HG03159 (cell line): ENCODE data around the gene PAGR1.

Experiments used
- ATAC-seq: cut with Tn5 transposase; IDR thresholded peaks from one replicate; pipeline ENCODE4 v1.9.1; 2021; ENCODE audit warnings: mild to moderate bottlenecking, moderate library complexity; ENCODE audit not compliant: unreplicated experiment

The PAGR1 gene

GRCh38 chr16:29834079-29834478 is 18.1 kb downstream of the PAGR1 start:
- no peak for ATAC-seq

GRCh38 chr16:29835926-29836325 is 20.0 kb downstream of the PAGR1 start:
- no peak for ATAC-seq

DNA sequence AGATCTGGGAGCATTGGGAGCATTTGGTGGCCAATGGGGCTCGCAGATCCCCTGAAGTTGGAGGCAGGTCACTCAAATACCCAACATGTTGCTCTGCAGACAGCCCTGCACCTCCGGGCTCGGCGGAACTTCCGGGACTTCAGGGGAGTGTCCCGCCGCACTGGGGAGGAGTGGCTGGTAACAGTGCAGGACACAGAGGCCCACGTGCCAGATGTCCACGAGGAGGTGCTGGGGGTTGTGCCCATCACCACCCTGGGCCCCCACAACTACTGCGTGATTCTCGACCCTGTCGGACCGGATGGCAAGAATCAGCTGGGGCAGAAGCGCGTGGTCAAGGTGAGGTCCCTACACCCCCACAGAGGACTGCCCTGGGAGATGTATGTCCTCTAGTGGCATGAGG is 20.7 kb downstream of the PAGR1 start:
- ATAC-seq = no peak

GRCh38 chr16:29837841-29838240 is 21.9 kb downstream of the PAGR1 start:
- no peak for ATAC-seq

- no peak for ATAC-seq
These were observed 23.9 kb downstream of the PAGR1 start for GRCh38 chr16:29839822-29840221.

DNA sequence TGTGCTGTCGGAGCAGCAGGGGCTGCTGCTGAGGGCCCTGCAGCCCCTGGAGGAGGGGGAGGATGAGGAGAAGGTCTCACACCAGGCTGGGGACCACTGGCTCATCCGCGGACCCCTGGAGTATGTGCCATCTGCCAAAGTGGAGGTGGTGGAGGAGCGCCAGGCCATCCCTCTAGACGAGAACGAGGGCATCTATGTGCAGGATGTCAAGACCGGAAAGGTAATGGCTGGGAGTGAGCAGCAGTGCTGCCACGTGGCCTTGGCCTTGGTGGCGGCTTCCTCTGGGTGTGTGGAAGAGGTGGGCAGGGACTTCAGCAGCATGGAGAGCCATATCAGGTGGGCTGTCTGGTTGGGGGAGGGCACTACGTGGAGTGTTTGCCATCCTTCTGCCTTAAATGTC is 24.3 kb downstream of the PAGR1 start:
- ATAC-seq = no peak

DNA sequence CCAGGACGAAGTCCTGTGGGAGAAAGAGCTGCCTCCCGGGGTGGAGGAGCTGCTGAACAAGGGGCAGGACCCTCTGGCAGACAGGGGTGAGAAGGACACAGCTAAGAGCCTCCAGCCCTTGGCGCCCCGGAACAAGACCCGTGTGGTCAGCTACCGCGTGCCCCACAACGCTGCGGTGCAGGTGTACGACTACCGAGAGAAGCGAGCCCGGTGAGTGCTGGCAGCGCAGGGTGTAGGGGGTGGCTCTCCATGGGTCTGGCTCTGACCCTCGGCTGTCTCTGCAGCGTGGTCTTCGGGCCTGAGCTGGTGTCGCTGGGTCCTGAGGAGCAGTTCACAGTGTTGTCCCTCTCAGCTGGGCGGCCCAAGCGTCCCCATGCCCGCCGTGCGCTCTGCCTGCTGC is 25.7 kb downstream of the PAGR1 start:
- ATAC-seq = no peak

DNA sequence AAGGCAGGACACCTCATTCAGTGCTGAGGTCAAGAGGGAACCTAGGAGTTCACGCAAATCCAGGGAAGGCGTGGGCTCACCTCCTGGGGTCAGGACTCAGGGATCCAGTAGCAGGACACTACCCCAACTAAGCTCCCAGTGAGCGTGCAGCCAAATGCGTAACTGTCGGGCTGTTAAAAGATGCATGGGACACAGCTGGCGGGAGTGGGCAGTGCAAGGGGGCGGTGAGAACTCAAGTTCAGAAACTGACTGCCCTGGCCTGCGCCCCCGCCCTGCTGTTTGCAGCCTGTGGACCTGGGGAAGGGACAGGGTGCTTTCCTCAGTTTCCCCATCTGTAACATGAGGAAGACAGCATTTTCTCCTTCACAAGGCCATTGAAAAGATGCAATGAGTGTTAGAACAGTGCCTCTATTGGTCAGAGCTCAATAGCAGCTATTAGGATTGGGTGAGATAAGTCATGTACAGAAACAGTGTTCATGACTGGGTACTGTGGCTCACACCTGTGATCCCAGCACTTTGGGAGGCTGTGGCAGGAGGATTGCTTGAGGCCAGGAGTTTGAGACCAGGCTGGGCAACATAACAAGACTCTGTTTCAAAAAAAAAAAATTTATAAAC is 26.9 kb downstream of the PAGR1 start:
- ATAC-seq = no peak

- no peak for ATAC-seq
These were observed 28.0 kb downstream of the PAGR1 start for GRCh38 chr16:29843931-29844330.

- ATAC-seq = no peak
These were observed 28.8 kb downstream of the PAGR1 start for GRCh38 chr16:29844575-29845331.

DNA sequence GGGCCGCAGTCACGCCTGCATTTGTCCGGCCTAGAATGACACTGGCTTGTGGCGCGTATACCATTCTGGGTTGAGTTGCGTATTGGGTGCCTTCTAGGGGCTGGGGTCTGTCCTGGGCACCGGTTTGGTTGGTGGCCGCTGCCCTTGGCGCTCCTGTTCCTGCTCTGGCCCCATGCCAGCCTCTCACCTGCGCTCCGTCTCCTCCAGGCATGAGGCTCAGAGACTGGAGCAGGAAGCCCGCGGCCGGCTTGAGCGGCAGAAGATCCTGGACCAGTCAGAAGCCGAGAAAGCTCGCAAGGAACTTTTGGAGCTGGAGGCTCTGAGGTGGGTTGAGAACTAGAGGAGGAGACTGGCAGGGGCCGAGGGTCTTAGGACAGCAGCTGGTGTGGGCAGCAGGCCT is 29.7 kb downstream of the PAGR1 start:
- no peak for ATAC-seq

- ATAC-seq = no peak
These were observed 32.7 kb downstream of the PAGR1 start for GRCh38 chr16:29848420-29849297.

GRCh38 chr16:29849505-29849904 is 33.6 kb downstream of the PAGR1 start:
- no peak for ATAC-seq

GRCh38 chr16:29850998-29851397 is 35.0 kb downstream of the PAGR1 start:
- no peak for ATAC-seq

DNA sequence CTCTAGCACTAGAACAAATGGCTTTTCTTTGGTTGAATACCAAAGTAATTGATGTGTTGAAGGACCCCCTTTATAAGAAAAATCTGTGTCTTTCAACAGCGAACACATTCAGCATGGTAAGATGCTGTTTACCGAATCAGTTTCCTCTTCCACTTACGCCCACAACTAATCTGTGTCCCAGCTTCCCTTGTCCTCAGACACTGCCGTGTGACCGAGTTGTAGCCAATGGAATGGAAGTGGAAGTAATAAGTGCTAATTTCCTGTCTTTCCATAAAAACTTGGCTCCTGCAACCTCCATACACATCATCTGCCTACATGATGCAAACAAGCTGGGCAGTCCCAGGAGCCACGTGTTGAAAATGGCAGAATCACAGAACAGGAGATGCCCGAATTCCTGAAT is 36.7 kb downstream of the PAGR1 start:
- ATAC-seq = no peak

DNA sequence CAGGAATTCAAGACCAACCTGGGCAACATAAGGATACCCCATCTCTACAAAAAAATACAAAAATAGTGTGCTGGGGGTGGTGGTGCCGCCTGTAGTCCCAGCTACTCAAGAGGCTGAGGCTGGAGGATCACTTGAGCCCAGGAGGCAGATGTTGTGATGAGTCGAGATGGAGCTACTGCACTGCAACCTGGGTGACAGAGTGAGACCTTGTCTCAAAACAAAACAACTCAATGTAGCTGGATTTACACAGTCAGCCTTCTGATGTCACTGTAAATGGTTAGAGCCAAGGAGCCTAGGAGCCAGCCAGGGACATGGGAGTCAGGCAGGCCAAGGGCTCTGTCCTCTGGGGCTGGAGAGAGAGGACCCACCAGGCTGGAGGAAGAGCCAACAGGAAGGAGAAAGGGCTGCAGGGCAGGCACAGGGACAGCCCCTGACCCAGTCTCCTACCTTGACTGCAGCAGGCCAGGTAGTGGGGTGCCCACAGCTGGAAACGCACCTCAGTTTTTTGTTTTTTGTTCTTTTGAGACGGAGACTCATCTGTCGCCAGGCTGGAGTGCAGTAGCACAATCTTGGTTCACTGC is 38.7 kb downstream of the PAGR1 start:
- no peak for ATAC-seq

GRCh38 chr16:29857133-29857760 is 41.3 kb downstream of the PAGR1 start:
- no peak for ATAC-seq

DNA sequence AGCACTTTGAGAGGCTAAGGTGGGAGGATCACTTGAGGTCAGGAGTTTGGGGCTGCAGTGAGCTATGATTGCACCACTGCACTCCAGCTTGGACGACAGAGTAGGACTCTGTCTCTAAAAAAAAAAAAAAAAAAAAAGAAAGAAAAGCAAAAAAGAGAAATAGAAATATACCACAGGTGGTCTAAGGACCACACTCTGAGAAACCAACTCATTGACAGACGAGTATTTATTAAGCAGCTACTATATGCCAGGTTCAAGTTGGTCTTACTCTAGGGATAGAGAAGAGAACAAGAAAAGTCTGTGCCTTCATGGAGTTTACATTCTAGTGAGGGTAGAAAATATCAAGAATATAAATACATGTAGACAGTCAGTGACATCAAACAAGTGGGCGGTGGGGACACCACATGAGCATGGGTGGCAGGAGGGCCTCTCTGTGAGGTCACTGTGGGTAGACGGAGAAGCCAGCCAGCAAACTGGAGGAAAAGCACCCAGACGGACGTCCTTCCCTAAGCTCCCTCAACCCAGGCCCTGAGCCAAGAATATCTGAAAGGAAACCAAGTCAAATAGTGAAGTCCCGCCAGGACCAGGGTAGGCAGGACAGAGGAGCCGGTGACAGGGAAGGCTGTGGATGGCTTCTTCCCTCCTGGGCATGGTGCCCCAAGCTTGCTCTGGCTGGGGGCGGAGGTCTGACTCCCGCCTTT is 42.3 kb downstream of the PAGR1 start:
- ATAC-seq = no peak

GRCh38 chr16:29858974-29859373 is 43.0 kb downstream of the PAGR1 start:
- no peak for ATAC-seq

DNA sequence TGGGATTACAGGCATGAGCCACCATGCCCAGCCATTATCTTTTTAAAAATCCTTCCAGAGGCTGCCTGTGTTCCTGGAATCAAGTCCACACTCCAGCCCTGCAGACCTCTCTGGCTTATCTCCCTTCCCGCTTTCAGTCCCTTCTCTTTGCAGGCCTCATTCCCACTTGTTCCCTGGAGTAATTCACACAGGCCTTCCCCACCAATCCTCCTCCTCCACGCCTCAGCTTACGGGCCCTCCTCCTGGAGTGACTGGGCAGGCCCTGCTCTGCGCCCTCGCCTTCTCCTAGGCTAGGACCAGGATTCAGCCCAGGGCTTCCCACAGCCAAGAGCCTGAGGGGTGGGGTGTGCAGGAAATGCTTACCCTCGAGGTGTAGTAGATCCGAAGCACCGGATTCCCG is 44.3 kb downstream of the PAGR1 start:
- ATAC-seq = no peak
